OCI-LY7 (cell line): Measurements from ENCODE around the gene SELENOP.

Experiments
- CTCF ChIP-seq: fragments of 200-600 bp; sonication (generic); conservative IDR thresholded peaks from 2 replicates; pipeline ENCODE4 v1.5.1; 2014; ENCODE audit warnings: mild to moderate bottlenecking, antibody characterized with exemption, low read length, moderate library complexity, mixed read lengths
- EZH2phosphoT487 ChIP-seq: fragments of 200-600 bp; sonication (generic); IDR thresholded peaks from 2 replicates; pipeline ENCODE4 v1.6.1; 2018; ENCODE audit warnings: low read depth, borderline replicate concordance, mild to moderate bottlenecking, mixed run types, antibody characterized with exemption, low read length, moderate library complexity, mixed read lengths

GRCh38 chr5:42750507-42750906 is 61.2 kb downstream of the SELENOP start:
- TF ChIP-seq CTCF (no peak), EZH2phosphoT487 (no peak)
